NCI-H1105 treated with DMSO at 0.1 percent for 48 hours (cell line): ENCODE measurements around the gene KCNK18.

ENCODE experiments used
- DNase-seq: peaks from one replicate; lab custom pipeline; 2025; lab: John Stamatoyannopoulos, UW

KCNK18 gene

GRCh38 chr10:117197189-117197588 lies at the start of gene KCNK18:
TSS of gene KCNK18 (plus strand) at chr10:117197489. CDS start at chr10:117197489, 0 bp downstream.
- DNase-seq = no peak

GRCh38 chr10:117148284-117148683 lies 49.0 kb upstream of the KCNK18 start:
- DNase-seq = no peak

GRCh38 chr10:117152668-117153067 lies 44.6 kb upstream of the KCNK18 start:
- DNase-seq = no peak

GRCh38 chr10:117158297-117158696 lies 39.0 kb upstream of the KCNK18 start:
- DNase-seq = no peak

- DNase-seq = no peak
Measured at GRCh38 chr10:117159390-117159789, 37.9 kb upstream of the KCNK18 start.

- DNase-seq = no peak
Measured at GRCh38 chr10:117160567-117160966, 36.7 kb upstream of the KCNK18 start.

- no peak for DNase-seq
Measured at GRCh38 chr10:117161386-117162033, 35.8 kb upstream of the KCNK18 start.

- no peak for DNase-seq
Measured at GRCh38 chr10:117162093-117163060, 34.9 kb upstream of the KCNK18 start.

- no peak for DNase-seq
Measured at GRCh38 chr10:117163061-117163953, 34.0 kb upstream of the KCNK18 start.

GRCh38 chr10:117163954-117164548 lies 33.2 kb upstream of the KCNK18 start:
- DNase-seq = no peak

GRCh38 chr10:117164592-117165537 lies 32.4 kb upstream of the KCNK18 start:
- no peak for DNase-seq

- peak; percentile 7 for DNase-seq
Measured at GRCh38 chr10:117165538-117166417, 31.5 kb upstream of the KCNK18 start.

- no peak for DNase-seq
Measured at GRCh38 chr10:117166418-117167345, 30.6 kb upstream of the KCNK18 start.

GRCh38 chr10:117167346-117167788 lies 29.9 kb upstream of the KCNK18 start:
- DNase-seq = no peak

GRCh38 chr10:117167789-117168674 lies 29.3 kb upstream of the KCNK18 start:
- DNase-seq = peak; percentile 26

- DNase-seq = no peak
Measured at GRCh38 chr10:117168729-117169128, 28.6 kb upstream of the KCNK18 start.

GRCh38 chr10:117169480-117169879 lies 27.8 kb upstream of the KCNK18 start:
- no peak for DNase-seq
